Neural progenitor cell (in vitro differentiated cells): Measurements from ENCODE around the gene FAM120A. TPM values are rescaled to one million over a fixed set of nuclear protein-coding genes. Genes with fewer than 3 reads are reported as not detected.
A peak's percentile ranks its signal among the peaks of the same experiment; 100 is the strongest.

Experiments
- DNase-seq: peaks from one replicate; pipeline ENCODE4 v3.0.0-alpha.2; 2016; ENCODE audit warnings: low spot score
- H2AFZ ChIP-seq: fragments of 200-600 bp; sonication (generic); replicated peaks from 2 replicates; pipeline ENCODE4 v1.6.1; 2016; ENCODE audit warnings: antibody characterized with exemption
- H3F3A ChIP-seq: fragments of 200-600 bp; sonication (generic); 2 replicates; pipeline ENCODE4 v1.6.1; 2016; ENCODE audit warnings: antibody characterized with exemption, low read depth
- H3K27ac ChIP-seq: fragments of 200-600 bp; sonication (generic); 2 replicates; pipeline ENCODE4 v1.5.1; 2016; ENCODE audit warnings: mild to moderate bottlenecking
- H3K27me3 ChIP-seq: fragments of 200-600 bp; sonication (generic); 2 replicates; pipeline ENCODE4 v1.6.1; 2016; ENCODE audit warnings: mild to moderate bottlenecking, moderate library complexity
- H3K36me3 ChIP-seq: fragments of 200-600 bp; sonication (generic); 2 replicates; pipeline ENCODE4 v1.5.1; 2016
- H3K4me1 ChIP-seq: fragments of 200-600 bp; sonication (generic); 2 replicates; pipeline ENCODE4 v1.6.1; 2016; ENCODE audit warnings: mixed run types
- H3K4me2 ChIP-seq: fragments of 200-600 bp; sonication (generic); 2 replicates; pipeline ENCODE4 v1.6.1; 2016
- H3K4me3 ChIP-seq: fragments of 200-600 bp; sonication (generic); 2 replicates; pipeline ENCODE4 v1.5.1; 2016
- H3K79me2 ChIP-seq: fragments of 200-600 bp; sonication (generic); 2 replicates; pipeline ENCODE4 v1.6.1; 2016; ENCODE audit warnings: low read depth
- H3K9ac ChIP-seq: fragments of 200-600 bp; sonication (generic); 2 replicates; pipeline ENCODE4 v1.6.1; 2016
- H3K9me3 ChIP-seq: fragments of 200-600 bp; sonication (generic); 2 replicates; pipeline ENCODE4 v1.5.1; 2016; ENCODE audit warnings: low read depth
- H4K20me1 ChIP-seq: fragments of 200-600 bp; sonication (generic); 2 replicates; pipeline ENCODE4 v1.6.1; 2016; ENCODE audit warnings: low read depth
- H3K27ac Mint-ChIP-seq: 3 replicates; pipeline ENCODE4 v1.8.0; 2021; ENCODE audit warnings: mixed read lengths
- H3K27me3 Mint-ChIP-seq: 2 replicates; pipeline ENCODE4 v1.8.0; 2022; ENCODE audit warnings: low read depth, mild to moderate bottlenecking, inconsistent platforms, moderate library complexity, mixed read lengths; ENCODE audit not compliant: insufficient read depth
- H3K36me3 Mint-ChIP-seq: 3 replicates; pipeline ENCODE4 v1.8.0; 2021; ENCODE audit warnings: mixed read lengths
- H3K4me1 Mint-ChIP-seq: 3 replicates; pipeline ENCODE4 v1.8.0; 2021; ENCODE audit warnings: mixed read lengths
- H3K4me3 Mint-ChIP-seq: 3 replicates; pipeline ENCODE4 v1.8.0; 2021; ENCODE audit warnings: mild to moderate bottlenecking, moderate library complexity, mixed read lengths
- H3K9me3 Mint-ChIP-seq: 3 replicates; pipeline ENCODE4 v1.8.0; 2020; ENCODE audit warnings: mixed read lengths
- EZH2 ChIP-seq: fragments of 200-600 bp; sonication (generic); IDR thresholded peaks from 2 replicates; pipeline ENCODE4 v1.6.1; 2017; ENCODE audit warnings: antibody characterized with exemption, mild to moderate bottlenecking, moderate library complexity
- EZH2phosphoT487 ChIP-seq: fragments of 200-600 bp; sonication (generic); IDR thresholded peaks from 2 replicates; pipeline ENCODE4 v1.6.1; 2017; ENCODE audit warnings: antibody characterized with exemption
- total RNA-seq: library from RNA; depleted of rRNA; stranded (reverse); fragments of >200 nt; gene quantifications from 2 replicates; pipeline ENCODE4 v1.2.3, GENCODE V29; 2015; ENCODE audit warnings: low replicate concordance
- TF ChIP-seq, protein P1 (sequence below): fragments of 200-600 bp; sonication (generic); IDR thresholded peaks from 2 replicates; pipeline ENCODE4 v1.5.1; 2017; ENCODE audit warnings: antibody characterized with exemption, mild to moderate bottlenecking

FAM120A gene
- total RNA-seq, 1 donor from 2014 or later, result 17.2 TPM

GRCh38 chr9:93541581-93542349 lies 90.3 kb downstream of the FAM120A start:
- H3K4me1 ChIP-seq, result peaks cover 5% of the 10 kb centered on the region
- no peak overlapping the region for H3K27ac ChIP-seq
- no peak overlapping the region for H3K9ac ChIP-seq
- no peaks in the 10 kb centered on the region for H3K79me2 ChIP-seq
- Mint-ChIP-seq H3K4me1 (no peaks in the 10 kb centered on the region), H3K9me3 (no peaks in the 10 kb centered on the region), H3K4me3 (no peak overlapping the region), H3K36me3 (peaks cover 21% of the 10 kb centered on the region), H3K27me3 (peaks cover 2% of the 10 kb centered on the region), H3K27ac (no peak overlapping the region)
- H3K36me3 ChIP-seq, result no peaks in the 10 kb centered on the region
- no peak overlapping the region for H3K4me3 ChIP-seq
- H3K4me2 ChIP-seq, result no peak overlapping the region
- no peak for DNase-seq
- peaks cover 5% of the 10 kb centered on the region for H4K20me1 ChIP-seq
- TF ChIP-seq, protein P1, sequence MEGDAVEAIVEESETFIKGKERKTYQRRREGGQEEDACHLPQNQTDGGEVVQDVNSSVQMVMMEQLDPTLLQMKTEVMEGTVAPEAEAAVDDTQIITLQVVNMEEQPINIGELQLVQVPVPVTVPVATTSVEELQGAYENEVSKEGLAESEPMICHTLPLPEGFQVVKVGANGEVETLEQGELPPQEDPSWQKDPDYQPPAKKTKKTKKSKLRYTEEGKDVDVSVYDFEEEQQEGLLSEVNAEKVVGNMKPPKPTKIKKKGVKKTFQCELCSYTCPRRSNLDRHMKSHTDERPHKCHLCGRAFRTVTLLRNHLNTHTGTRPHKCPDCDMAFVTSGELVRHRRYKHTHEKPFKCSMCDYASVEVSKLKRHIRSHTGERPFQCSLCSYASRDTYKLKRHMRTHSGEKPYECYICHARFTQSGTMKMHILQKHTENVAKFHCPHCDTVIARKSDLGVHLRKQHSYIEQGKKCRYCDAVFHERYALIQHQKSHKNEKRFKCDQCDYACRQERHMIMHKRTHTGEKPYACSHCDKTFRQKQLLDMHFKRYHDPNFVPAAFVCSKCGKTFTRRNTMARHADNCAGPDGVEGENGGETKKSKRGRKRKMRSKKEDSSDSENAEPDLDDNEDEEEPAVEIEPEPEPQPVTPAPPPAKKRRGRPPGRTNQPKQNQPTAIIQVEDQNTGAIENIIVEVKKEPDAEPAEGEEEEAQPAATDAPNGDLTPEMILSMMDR, result no peak
- no peak for TF ChIP-seq EZH2phosphoT487
- no peak for TF ChIP-seq EZH2
- H3F3A ChIP-seq, result no peaks in the 10 kb centered on the region
- H3K9me3 ChIP-seq, result no peaks in the 10 kb centered on the region
- no peak overlapping the region for H2AFZ ChIP-seq
- H3K27me3 ChIP-seq, result no peaks in the 10 kb centered on the region

- no peaks in the 10 kb centered on the region for H3K79me2 ChIP-seq
- H4K20me1 ChIP-seq, result peaks cover 5% of the 10 kb centered on the region
- DNase-seq, result no peak
- no peak for TF ChIP-seq EZH2
- H3K27me3 ChIP-seq, result no peaks in the 10 kb centered on the region
- no peak overlapping the region for H3K4me3 Mint-ChIP-seq
- no peak overlapping the region for H3K27ac Mint-ChIP-seq
- peaks cover 23% of the 10 kb centered on the region for H3K36me3 Mint-ChIP-seq
- no peaks in the 10 kb centered on the region for H3K9me3 Mint-ChIP-seq
- no peak overlapping the region for H3K27ac ChIP-seq
- H3K36me3 ChIP-seq, result no peaks in the 10 kb centered on the region
- H2AFZ ChIP-seq, result no peak overlapping the region
- H3F3A ChIP-seq, result no peaks in the 10 kb centered on the region
- H3K4me1 ChIP-seq, result peaks cover 5% of the 10 kb centered on the region
- H3K9ac ChIP-seq, result no peak overlapping the region
- no peak overlapping the region for H3K4me3 ChIP-seq
- H3K4me1 Mint-ChIP-seq, result no peaks in the 10 kb centered on the region
- H3K9me3 ChIP-seq, result no peaks in the 10 kb centered on the region
- H3K27me3 Mint-ChIP-seq, result peaks cover 2% of the 10 kb centered on the region
- no peak overlapping the region for H3K4me2 ChIP-seq
Observed at GRCh38 chr9:93543117-93543516, 91.6 kb downstream of the FAM120A start.

GRCh38 chr9:93546356-93546755 lies 94.9 kb downstream of the FAM120A start:
- Histone ChIP-seq H3K4me1 (peaks cover 5% of the 10 kb centered on the region), H3K27ac (no peak overlapping the region), H2AFZ (no peak overlapping the region), H3K79me2 (no peaks in the 10 kb centered on the region), H3K27me3 (no peaks in the 10 kb centered on the region), H3K36me3 (no peaks in the 10 kb centered on the region), H3K9ac (no peak overlapping the region), H3K9me3 (no peaks in the 10 kb centered on the region), H3F3A (no peaks in the 10 kb centered on the region), H4K20me1 (peaks cover 5% of the 10 kb centered on the region), H3K4me2 (no peak overlapping the region), H3K4me3 (no peak overlapping the region)
- Mint-ChIP-seq H3K36me3 (peaks cover 17% of the 10 kb centered on the region), H3K4me1 (no peaks in the 10 kb centered on the region), H3K27ac (no peak overlapping the region), H3K27me3 (no peaks in the 10 kb centered on the region), H3K9me3 (no peaks in the 10 kb centered on the region), H3K4me3 (no peak overlapping the region)
- DNase-seq, result peak; percentile 13
- no peak for TF ChIP-seq EZH2
- TF ChIP-seq, protein P1, result no peak
- no peak for TF ChIP-seq EZH2phosphoT487

DNA sequence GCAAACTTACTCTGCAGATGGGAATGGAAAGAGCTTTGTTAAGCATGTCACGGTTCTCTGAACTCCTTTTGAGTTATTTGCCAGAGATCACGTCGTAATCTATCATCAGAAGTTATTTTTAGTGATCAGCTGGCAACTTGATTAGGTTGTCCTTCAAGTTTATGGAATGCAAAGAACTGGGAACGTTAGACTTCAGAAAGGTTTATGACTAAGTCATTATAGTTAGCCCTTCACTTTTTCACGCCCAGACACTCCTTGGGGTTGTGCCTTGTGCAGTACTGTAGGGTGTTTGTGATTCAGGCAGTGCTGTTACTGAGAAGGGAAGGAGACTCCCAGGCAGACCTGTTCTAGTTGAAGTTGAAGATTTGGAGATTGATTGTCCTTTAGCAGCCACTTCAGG lies 98.1 kb downstream of the FAM120A start:
- no peak overlapping the region for H3K4me2 ChIP-seq

More for the DNA sequence above, 98.1 kb downstream of the FAM120A start:
- H3K9me3 ChIP-seq, result no peaks in the 10 kb centered on the region
- H3K36me3 ChIP-seq, result peaks cover 7% of the 10 kb centered on the region
- Mint-ChIP-seq H3K4me1 (no peaks in the 10 kb centered on the region), H3K27ac (no peak overlapping the region), H3K9me3 (no peaks in the 10 kb centered on the region), H3K4me3 (no peak overlapping the region), H3K27me3 (no peaks in the 10 kb centered on the region), H3K36me3 (peaks cover 18% of the 10 kb centered on the region)
- no peak overlapping the region for H3K27ac ChIP-seq
- TF ChIP-seq EZH2phosphoT487 (no peak), EZH2 (no peak)
- TF ChIP-seq, protein P1, result no peak
- H3K9ac ChIP-seq, result no peak overlapping the region
- H3F3A ChIP-seq, result no peaks in the 10 kb centered on the region
- no peaks in the 10 kb centered on the region for H3K27me3 ChIP-seq
- no peak overlapping the region for H3K4me3 ChIP-seq
- peaks cover 7% of the 10 kb centered on the region for H3K4me1 ChIP-seq
- no peak overlapping the region for H2AFZ ChIP-seq
- DNase-seq, result no peak
- peaks cover 5% of the 10 kb centered on the region for H4K20me1 ChIP-seq
- H3K79me2 ChIP-seq, result no peaks in the 10 kb centered on the region
